Measurements from ENCODE around the gene ARHGEF19.

GRCh38 chr1:16243936-16244649, 31.6 kb upstream of the ARHGEF19 start:
- TF ChIP-seq CTCF (IDR thresholded peaks at IDR 0.05): peak; percentile 74 to 89 (median 86)
- no peak for TF ChIP-seq POLR2A (IDR thresholded peaks at IDR 0.05)

All from adrenal gland (tissue), 5 donors.